IMR-90 (cell line): Measurements from ENCODE around the gene LTB4R. TPM values are rescaled to one million over a fixed set of nuclear protein-coding genes. Genes with fewer than 3 reads are reported as not detected.
A peak's percentile ranks its signal among the peaks of the same experiment; 100 is the strongest.
"Not testable (repeated sequence)": the region's sequence is repeated elsewhere in the genome, so short reads cannot be mapped to it uniquely, and the experiment has no call there.

ENCODE experiments used
- ATAC-seq: fragments of 200-7000 bp; cut with Tn5 transposase; 2 replicates; pipeline ENCODE4 v1.9.1; 2020; ENCODE audit warnings: low read depth, mild to moderate bottlenecking, moderate library complexity
- BruUV-seq: library from RNA; stranded (reverse); fragments of 400-500 nt; replicated peaks from 2 replicates; lab custom pipeline; 2021; lab: Mats Ljungman, UMichigan
- CTCF ChIA-PET: fragments of 300-600 bp; formaldehyde crosslinking; extraction: SDS; loops from one replicate; lab custom pipeline; 2021; ENCODE audit warnings: antibody characterized with exemption; lab: Yijun Ruan, JAX
- POLR2A ChIA-PET: fragments of 300-600 bp; sonication (Branson Sonifier 250); formaldehyde crosslinking; loops from one replicate; lab custom pipeline; 2022; ENCODE audit warnings: antibody characterized with exemption; ENCODE audit not compliant: unreplicated experiment; lab: Charles Lee
- DNase-seq: peaks from one replicate; pipeline ENCODE4 v3.0.0; 2013
- H2AFZ ChIP-seq: replicated peaks from 2 replicates; pipeline ENCODE3; 2013; ENCODE audit warnings: low read length, mild to moderate bottlenecking; ENCODE audit not compliant: poor library complexity
- H2AK5ac ChIP-seq: 2 replicates; pipeline ENCODE4 v1.6.1; 2013; ENCODE audit warnings: low read depth, low read length, inconsistent platforms
- H2AK9ac ChIP-seq: replicated peaks from 2 replicates; pipeline ENCODE3; 2013; ENCODE audit warnings: mild to moderate bottlenecking, low read depth, low read length, moderate library complexity; ENCODE audit not compliant: poor library complexity
- H2BK120ac ChIP-seq: 2 replicates; pipeline ENCODE4 v1.6.1; 2013; ENCODE audit warnings: low read depth, low read length, inconsistent platforms
- H2BK15ac ChIP-seq: 3 replicates; pipeline ENCODE4 v1.6.1; 2013; ENCODE audit warnings: low read depth, low read length, inconsistent platforms
- H2BK20ac ChIP-seq: 2 replicates; pipeline ENCODE4 v1.6.1; 2013; ENCODE audit warnings: low read depth, mild to moderate bottlenecking, inconsistent platforms, low read length, moderate library complexity
- H2BK5ac ChIP-seq: 2 replicates; pipeline ENCODE4 v1.6.1; 2013; ENCODE audit warnings: mild to moderate bottlenecking, low read depth, low read length, inconsistent platforms; ENCODE audit not compliant: poor library complexity, severe bottlenecking
- H3K14ac ChIP-seq: replicated peaks from 2 replicates; pipeline ENCODE4 v1.6.1; 2013; ENCODE audit warnings: low read depth, low read length, inconsistent platforms
- H3K18ac ChIP-seq: 2 replicates; pipeline ENCODE4 v1.6.1; 2013; ENCODE audit warnings: low read depth, low read length, control low read depth
- H3K23ac ChIP-seq: 2 replicates; pipeline ENCODE4 v1.6.1; 2013; ENCODE audit warnings: low read depth, low read length, inconsistent platforms
- H3K27ac ChIP-seq: 2 replicates; pipeline ENCODE4 v1.5.1; 2013; ENCODE audit warnings: mild to moderate bottlenecking, control low read depth, low read length; ENCODE audit not compliant: insufficient read depth
- H3K27me3 ChIP-seq: 2 replicates; pipeline ENCODE4 v1.6.1; 2013; ENCODE audit warnings: low read length; ENCODE audit not compliant: control insufficient read depth, insufficient read depth
- H3K36me3 ChIP-seq: 2 replicates; pipeline ENCODE4 v1.6.1; 2013; ENCODE audit warnings: low read length, mixed read lengths; ENCODE audit not compliant: control insufficient read depth, insufficient read depth
- H3K4ac ChIP-seq: 2 replicates; pipeline ENCODE4 v1.6.1; 2013; ENCODE audit warnings: low read depth, low read length, inconsistent platforms
- H3K4me1 ChIP-seq: 2 replicates; pipeline ENCODE4 v1.6.1; 2013; ENCODE audit warnings: low read length, mixed read lengths; ENCODE audit not compliant: control insufficient read depth, insufficient read depth
- H3K4me2 ChIP-seq: 2 replicates; pipeline ENCODE4 v1.6.1; 2013; ENCODE audit warnings: low read depth, mild to moderate bottlenecking, control low read depth, low read length, moderate library complexity
- H3K4me3 ChIP-seq: 2 replicates; pipeline ENCODE4 v1.5.1; 2013; ENCODE audit warnings: low read depth, mild to moderate bottlenecking, control low read depth, low read length, moderate library complexity; ENCODE audit not compliant: insufficient read depth
- H3K56ac ChIP-seq: 2 replicates; pipeline ENCODE4 v1.6.1; 2013; ENCODE audit warnings: low read length, inconsistent platforms; ENCODE audit not compliant: insufficient read depth; ENCODE audit errors: extremely low read depth
- H3K79me1 ChIP-seq, 2 experiments: 2 replicates each; pipeline ENCODE4 v1.6.1; 2013; ENCODE audit warnings: low read length in 2 of 2, inconsistent platforms in 1 of 2, low read depth in 1 of 2
- H3K9ac ChIP-seq: 2 replicates; pipeline ENCODE4 v1.6.1; 2013; ENCODE audit warnings: low read depth, low read length, control low read depth
- H3K9me1 ChIP-seq: 2 replicates; pipeline ENCODE4 v1.6.1; 2013; ENCODE audit warnings: low read length, inconsistent platforms; ENCODE audit not compliant: insufficient read depth
- H3K9me3 ChIP-seq: 2 replicates; pipeline ENCODE4 v1.6.1; 2013; ENCODE audit warnings: low read length; ENCODE audit not compliant: control insufficient read depth, insufficient read depth
- H4K20me1 ChIP-seq: 2 replicates; pipeline ENCODE4 v1.6.1; 2013; ENCODE audit warnings: low read length, inconsistent platforms; ENCODE audit not compliant: insufficient read depth
- H4K5ac ChIP-seq: 2 replicates; pipeline ENCODE4 v1.6.1; 2013; ENCODE audit warnings: mild to moderate bottlenecking, low read depth, low read length, control low read depth
- H4K8ac ChIP-seq, 2 experiments: 2 replicates each; pipeline ENCODE4 v1.6.1; 2013; ENCODE audit warnings: low read depth in 2 of 2, low read length in 2 of 2, control low read depth in 1 of 2, inconsistent platforms in 1 of 2
- H4K91ac ChIP-seq: 2 replicates; pipeline ENCODE4 v1.6.1; 2013; ENCODE audit warnings: low read depth, low read length, inconsistent platforms; ENCODE audit not compliant: insufficient read depth
- RAD21 ChIP-seq: IDR thresholded peaks from 2 replicates; pipeline ENCODE4 v1.6.1; 2012; ENCODE audit warnings: low read length, improper control_type of control experiment
- SMC3 ChIP-seq: fragments of 150-350 bp; IDR thresholded peaks from 2 replicates; pipeline ENCODE4 v1.6.1; 2016; ENCODE audit warnings: low read depth, mild to moderate bottlenecking, antibody characterized with exemption, low read length, moderate library complexity
- WGBS, 2 experiments: methylation state at CpG; one replicate each; pipeline versions ENCODE4 v1.1.5 to v1.1.7; 2013; ENCODE audit warnings: missing lambda C conversion rate in 2 of 2; ENCODE audit not compliant: insufficient read length in 1 of 2; ENCODE audit errors: extremely low coverage in 2 of 2; 5-methylcytosine and 5-hydroxymethylcytosine counted together
- dilution Hi-C: fragments of 300-500 bp; cut with HindIII; formaldehyde crosslinking; loops from one replicate; pipeline ENCODE4 v1.14.3; 2018; ENCODE audit warnings: low sequenced_read_pairs; ENCODE audit not compliant: unreplicated experiment
- in situ Hi-C: fragments of 300-500 bp; cut with MboI; formaldehyde crosslinking; loops from 3 replicates; pipeline ENCODE4 v1.14.3; 2019; ENCODE audit warnings: low sequenced_read_pairs, inconsistent platforms, mixed read lengths
- intact Hi-C: fragments of 100-400 bp; cut with micrococcal nuclease; formaldehyde crosslinking; loops from 2 replicates; pipeline ENCODE4 v1.10.0; 2022
- polyA plus RNA-seq, 3 experiments: library from polyadenylated mRNA; depleted of rRNA; stranded (reverse); fragments of >200 nt; gene quantifications; 2 replicates each; pipeline ENCODE4 v1.2.3, GENCODE V29; 2012; ENCODE audit warnings: low replicate concordance in 1 of 3
- total RNA-seq: library from RNA; depleted of rRNA; stranded (reverse); fragments of >200 nt; gene quantifications from 2 replicates; pipeline ENCODE4 v1.2.3, GENCODE V29; 2012
- TF ChIP-seq, protein P1 (sequence below): conservative IDR thresholded peaks from 2 replicates; pipeline ENCODE4 v1.5.1; 2012; ENCODE audit warnings: mild to moderate bottlenecking, low read depth, low read length, improper control_type of control experiment

The LTB4R gene
- total and polyA plus RNA-seq, 2 of the 4 experiments (the other 2 are of a cell fraction): 0.18 to 2.3 TPM

DNA sequence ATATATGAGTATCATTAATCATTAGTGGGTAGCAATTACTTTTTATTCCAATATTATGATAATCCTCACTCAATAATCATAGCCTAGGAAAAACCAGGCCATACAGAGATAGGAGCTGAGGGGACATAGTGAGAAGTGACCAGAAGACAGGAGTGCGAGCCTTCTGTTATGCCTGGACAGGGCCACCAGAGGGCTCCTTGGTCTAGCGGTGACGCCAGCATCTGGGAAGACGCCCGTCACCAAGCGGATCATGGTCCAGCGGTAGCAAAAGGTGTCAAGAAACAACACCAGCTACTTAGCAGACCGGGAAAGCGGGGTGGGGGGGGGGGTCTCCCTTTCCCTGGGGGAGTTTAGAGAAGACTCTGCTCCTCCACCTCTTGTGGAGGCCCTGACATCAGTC is 16.6 kb downstream of the LTB4R start:
- H4K5ac ChIP-seq, DNase-seq, H3K18ac ChIP-seq, H3K9me3 ChIP-seq, H4K8ac ChIP-seq, H3K36me3 ChIP-seq, H2BK5ac ChIP-seq, BruUV-seq, H3K4me2 ChIP-seq, H3K4me3 ChIP-seq, H2AK9ac ChIP-seq, H2AK5ac ChIP-seq, ATAC-seq, H3K14ac ChIP-seq, H3K9me1 ChIP-seq, H3K23ac ChIP-seq, H3K56ac ChIP-seq, H2BK120ac ChIP-seq, in situ Hi-C loops, H3K27ac ChIP-seq, H3K4me1 ChIP-seq, POLR2A ChIA-PET, H4K20me1 ChIP-seq, H3K79me1 ChIP-seq, H2BK20ac ChIP-seq, H2AFZ ChIP-seq, H4K91ac ChIP-seq, H3K4ac ChIP-seq, dilution Hi-C loops, H3K9ac ChIP-seq, H2BK15ac ChIP-seq: not testable (repeated sequence)
- TF ChIP-seq, protein P1, sequence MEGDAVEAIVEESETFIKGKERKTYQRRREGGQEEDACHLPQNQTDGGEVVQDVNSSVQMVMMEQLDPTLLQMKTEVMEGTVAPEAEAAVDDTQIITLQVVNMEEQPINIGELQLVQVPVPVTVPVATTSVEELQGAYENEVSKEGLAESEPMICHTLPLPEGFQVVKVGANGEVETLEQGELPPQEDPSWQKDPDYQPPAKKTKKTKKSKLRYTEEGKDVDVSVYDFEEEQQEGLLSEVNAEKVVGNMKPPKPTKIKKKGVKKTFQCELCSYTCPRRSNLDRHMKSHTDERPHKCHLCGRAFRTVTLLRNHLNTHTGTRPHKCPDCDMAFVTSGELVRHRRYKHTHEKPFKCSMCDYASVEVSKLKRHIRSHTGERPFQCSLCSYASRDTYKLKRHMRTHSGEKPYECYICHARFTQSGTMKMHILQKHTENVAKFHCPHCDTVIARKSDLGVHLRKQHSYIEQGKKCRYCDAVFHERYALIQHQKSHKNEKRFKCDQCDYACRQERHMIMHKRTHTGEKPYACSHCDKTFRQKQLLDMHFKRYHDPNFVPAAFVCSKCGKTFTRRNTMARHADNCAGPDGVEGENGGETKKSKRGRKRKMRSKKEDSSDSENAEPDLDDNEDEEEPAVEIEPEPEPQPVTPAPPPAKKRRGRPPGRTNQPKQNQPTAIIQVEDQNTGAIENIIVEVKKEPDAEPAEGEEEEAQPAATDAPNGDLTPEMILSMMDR: peak; percentile 36; the same call in 1 of the 2 replicates
- TF ChIP-seq RAD21: peak; percentile 35
- TF ChIP-seq SMC3: peak; percentile 27; the same call in 1 of the 2 replicates
- no CpG with 5 or more reads among the region's 9 CpGs for WGBS, 2 experiments
- CTCF ChIA-PET: interaction anchor here (1.9 kb wide), 1 partner anchor 104 kb away, joined by 12 read pairs; no protein-coding TSS in a partner anchor
- peaks cover 28% of the 10 kb centered on the region for H3K27me3 ChIP-seq
- intact Hi-C loops: loop anchor here (1.0 kb wide), 1 partner anchor 108 kb away; no protein-coding TSS in a partner anchor
